Measurements from ENCODE around the gene SMC5.
A peak's percentile ranks its signal among the peaks of the same experiment; 100 is the strongest.
"Not testable (repeated sequence)": the region's sequence is repeated elsewhere in the genome, so short reads cannot be mapped to it uniquely, and the experiment has no call there.

Gene SMC5

GRCh38 chr9:70374962-70375618 is 116.3 kb downstream of the SMC5 start:
- DNase-seq, result no peak

DNA sequence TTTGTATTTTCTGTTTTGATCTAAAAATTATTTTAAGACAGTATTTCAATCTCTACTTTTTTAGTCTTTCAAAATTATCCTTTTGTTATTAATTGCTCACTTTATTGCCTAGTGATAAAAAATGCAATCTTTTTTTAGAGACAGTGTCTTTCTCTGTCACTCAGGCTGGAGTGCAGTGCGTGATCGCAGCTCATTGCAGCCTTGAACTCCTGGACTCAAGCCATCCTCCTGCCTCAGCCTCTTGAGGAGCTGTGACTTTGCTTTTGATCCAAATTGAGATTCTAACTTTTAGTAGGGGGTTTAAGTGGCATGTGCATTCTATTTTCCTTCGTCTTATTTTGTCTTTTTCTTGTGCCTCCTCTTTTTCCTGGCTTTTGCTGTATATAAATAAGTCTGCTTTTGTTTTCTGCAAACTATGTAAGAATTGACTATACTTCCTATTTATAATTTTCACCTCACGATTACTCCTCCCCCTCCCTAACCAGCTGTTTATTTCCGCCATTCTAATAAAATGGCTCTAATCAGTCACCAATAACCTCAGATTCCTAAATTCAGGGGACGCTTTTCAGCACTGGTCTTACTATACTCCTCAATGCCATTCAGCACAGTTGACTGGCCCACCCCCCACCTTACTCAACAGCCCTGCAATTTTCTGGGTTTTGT is 123.4 kb downstream of the SMC5 start:
- DNase-seq, result no peak

DNA sequence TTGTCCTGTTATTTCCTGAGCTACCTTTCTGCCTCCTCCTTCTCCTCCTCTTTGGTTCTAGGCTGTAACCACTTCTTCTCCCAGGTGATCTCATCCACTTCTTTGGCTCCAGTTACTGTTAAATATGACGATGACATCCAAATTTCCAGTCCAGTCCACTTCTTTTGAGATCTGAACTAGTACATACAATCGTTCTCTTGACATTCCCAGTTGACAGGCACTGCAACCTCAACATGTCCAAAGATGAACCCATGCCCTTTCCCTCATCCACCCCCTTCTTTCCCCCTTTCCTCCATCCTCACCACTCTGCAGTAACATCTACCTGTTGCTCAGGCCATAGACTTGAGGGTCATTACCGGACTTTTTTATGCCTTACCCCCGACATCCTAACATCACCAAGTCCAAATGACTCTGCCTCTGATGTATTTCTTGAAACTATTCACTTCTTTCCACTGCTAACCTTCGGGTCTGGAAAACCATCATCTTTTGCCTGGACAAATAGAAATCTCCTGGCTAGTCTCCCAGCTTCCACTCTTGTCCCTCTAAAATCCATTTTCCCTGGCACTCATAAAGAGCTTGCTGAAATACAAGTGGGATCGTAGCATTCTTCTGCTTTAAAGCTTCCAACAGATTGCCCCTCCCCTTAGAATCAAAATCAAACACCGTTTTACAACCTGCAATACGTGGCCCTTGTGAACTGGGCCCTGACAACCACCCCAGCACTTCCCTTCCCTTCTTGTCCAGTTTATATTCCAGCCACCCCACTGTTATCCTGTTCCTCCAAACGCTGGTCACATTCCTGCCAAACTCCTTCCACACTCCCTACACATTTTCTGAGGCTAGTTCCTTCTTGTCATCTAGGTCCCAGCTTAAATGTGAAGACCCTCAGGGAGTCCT is 124.2 kb downstream of the SMC5 start:
- DNase-seq, result no peak

- DNase-seq, result no peak
These were observed 126.6 kb downstream of the SMC5 start for GRCh38 chr9:70385426-70385825.

- DNase-seq, result no peak
These were observed 128.9 kb downstream of the SMC5 start for GRCh38 chr9:70387663-70388062.

DNA sequence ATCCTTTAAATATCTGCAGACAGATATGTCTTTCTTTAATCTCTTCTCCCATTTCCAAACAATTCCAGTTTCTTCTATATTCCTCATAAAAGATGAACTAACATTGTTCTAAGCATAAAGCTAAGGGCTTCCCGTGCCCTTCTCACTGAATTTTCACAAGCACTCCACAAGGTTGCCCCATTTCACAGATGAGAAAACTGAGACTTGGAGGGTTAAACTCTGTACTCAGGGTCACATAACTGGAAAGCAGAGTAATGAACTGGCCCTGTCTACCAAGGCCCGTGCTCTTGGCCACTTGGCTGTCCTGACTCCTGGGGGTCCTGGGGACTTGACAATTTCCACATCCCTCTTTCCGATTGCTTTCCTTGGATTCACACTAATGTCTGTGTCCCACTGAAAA is 130.4 kb downstream of the SMC5 start:
- DNase-seq, result no peak

DNA sequence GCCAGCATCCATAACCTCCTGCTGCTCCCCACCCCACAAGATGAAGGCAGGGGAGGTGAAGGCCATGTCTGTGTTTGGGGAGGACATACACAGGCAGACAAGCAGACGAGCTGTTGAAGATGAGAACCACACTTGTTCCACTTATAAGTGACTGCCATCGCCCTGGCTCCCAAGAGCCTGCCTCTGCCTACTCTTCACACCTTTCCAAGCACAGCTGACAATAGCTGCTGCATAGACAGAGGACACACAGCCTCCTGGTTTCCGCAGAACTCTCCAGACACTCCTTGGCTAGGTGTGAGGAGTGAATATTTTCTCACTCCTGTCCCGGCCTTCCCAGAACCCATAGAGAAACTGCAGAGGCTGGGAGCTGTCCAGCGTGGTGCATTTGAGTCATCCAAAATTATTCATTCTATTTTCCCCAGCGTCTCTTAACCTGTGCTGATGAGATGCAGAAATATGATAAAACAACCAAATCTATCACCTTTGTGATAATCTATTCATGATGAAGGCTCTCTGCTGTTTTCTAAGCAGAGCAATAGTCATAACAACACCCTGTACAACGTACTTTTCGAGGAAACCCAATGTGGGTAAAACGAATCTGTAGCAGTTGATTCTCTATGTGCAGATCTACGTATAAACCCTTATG is 131.0 kb downstream of the SMC5 start:
- DNase-seq, result no peak

DNA sequence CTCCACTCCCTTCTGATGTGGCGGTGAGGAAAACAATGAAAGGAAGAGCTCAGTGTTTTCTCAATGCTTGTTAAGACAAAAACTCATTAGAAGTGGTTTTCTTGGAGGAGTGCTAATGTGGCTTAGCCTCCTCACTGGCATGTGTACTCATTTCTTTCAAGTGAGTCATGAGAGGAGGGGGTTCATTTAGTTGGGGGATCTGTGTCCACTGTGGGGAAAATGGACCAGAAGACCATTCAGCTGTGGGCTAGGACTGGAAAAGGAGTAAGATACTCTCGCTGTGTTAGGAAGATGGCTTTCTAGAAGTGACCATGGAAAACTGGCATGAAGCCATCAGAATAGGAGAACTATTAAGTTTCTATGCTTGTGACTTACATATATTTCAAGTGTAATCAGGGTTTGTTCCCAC is 132.2 kb downstream of the SMC5 start:
- DNase-seq, result peak; percentile 58

DNA sequence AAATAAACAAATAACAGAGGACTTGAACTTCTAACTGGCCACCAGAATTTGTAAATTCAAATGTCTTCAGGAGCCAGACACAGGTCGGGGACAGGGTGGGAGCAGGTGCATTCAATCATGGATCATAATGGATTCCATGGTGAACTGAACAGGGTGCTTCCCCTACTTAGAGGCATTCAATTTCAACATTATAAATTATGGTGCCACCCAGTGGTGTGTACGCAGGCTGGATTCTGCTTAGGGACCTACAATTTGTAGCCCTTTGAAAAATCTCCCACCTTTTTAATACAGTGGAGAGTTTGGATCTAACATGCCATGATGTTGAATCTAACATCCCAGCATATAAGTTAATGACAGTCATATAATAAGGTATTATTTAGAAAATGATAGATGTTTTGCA is 133.4 kb downstream of the SMC5 start:
- DNase-seq, result peak; percentile 30

DNA sequence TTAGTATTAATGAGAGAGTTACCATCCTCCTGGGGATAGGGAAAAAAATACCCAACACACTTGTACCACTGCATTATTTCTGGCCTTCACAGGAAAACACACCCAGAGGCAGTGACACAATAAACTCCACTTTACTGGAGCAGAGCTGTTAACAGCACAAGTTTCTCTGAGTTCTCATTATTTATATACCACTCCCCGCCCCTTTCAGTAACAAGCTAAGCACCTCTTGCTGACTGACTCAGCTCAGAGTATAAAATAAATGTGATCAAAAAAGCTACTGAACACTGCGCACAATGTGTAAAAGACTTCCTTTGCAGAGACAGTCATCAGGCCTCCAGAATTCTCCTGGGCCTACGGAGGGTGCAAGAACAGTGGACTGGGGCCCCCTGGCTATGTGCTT is 134.1 kb downstream of the SMC5 start:
- DNase-seq, result no peak

DNA sequence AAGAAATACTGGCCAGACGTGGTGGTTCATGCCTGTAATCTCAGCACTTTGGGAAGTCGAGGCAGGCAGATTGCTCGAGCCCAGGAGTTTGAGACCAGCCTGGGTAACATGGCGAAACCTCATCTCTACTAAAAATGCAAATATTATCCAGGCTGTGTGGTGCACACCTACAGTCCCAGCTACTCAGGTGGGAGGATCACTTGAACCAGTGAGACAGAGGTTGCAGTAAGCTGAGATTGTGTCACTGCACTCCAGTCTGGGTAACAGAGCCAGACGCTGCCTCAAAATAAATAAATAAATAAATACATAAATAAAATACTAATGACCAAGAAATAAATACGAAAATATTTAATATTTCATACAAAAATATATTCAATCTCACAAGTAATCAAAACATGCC is 136.9 kb downstream of the SMC5 start:
- DNase-seq, result no peak

GRCh38 chr9:70398145-70398556 is 139.4 kb downstream of the SMC5 start:
- peak; percentile 76 for DNase-seq

- DNase-seq, result no peak
These were observed 140.4 kb downstream of the SMC5 start for GRCh38 chr9:70399141-70399540.

DNA sequence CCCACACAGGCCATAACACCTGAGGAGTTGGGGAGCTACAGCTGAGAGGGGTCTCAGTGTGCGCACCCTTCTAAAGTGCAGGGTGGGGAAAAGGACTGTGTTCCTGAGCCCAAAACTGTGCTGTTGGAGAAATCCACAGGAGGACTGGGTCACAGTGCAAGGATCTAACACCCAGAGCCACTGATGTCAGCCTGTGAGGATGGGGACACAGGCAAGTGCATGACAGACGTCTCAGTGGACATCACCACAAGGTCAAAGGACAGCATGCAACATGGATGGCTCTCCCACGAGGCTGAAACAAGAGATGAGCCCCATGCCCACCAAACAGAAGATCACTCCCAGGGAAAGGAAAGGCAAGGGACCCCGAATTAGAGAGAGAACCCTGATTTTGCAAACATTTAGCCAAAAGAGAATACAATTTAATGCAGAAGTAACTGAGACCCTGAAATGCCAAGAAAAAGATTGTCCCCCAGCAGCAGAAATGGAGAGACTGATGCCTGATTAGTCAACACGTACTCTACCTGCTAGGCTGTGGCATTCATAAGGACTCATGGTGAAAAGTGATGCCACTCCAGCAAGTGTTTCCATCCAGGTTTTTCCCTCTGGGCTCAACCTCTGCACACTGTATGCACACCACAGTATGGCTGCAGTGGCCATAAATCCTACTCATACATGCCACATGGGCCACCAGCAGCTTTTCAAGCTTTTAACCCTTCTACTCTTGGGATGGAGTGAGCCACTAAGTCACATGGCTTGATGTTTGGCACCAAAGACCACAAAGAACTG is 141.5 kb downstream of the SMC5 start:
- DNase-seq, result no peak

GRCh38 chr9:70401241-70401640 is 142.5 kb downstream of the SMC5 start:
- not testable (repeated sequence) for DNase-seq

DNA sequence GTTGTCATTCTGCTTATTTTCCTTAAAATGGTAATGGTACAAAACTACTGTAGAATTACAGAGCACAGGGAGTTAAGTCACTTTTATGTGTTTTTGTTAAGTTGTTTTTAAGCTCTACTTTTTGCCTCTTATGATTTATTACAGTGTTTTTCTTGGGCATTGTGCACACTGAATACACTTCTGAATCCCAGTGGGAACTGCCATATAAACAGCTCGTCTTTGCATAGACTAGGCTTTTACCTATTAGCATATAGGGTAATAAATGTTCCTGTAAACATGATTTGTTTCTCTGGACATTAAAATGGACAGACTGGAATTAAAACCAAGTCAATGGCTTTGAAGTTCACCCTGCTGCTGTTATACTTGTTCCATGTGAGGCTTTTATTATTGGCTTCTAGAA is 143.4 kb downstream of the SMC5 start:
- no peak for DNase-seq

DNA sequence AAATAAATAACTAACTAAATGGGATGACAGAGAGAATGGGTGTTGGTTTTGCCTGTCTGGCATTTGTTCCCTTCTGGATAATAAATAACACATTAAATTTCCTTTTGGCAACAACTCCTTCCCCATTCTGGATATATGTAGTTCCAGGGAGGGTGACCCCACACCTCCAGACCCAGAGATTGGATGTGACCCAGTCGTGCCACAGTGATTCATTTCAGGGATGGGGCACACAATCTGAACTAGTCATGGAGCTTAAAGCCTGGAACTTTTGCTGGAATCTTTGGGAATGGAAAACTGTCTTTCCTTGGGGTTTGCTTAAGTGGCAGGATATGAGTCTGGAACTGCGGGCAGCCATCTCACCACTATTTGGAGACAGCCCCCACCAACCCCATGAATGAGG is 144.4 kb downstream of the SMC5 start:
- no peak for DNase-seq

- no peak for DNase-seq
These were observed 144.8 kb downstream of the SMC5 start for GRCh38 chr9:70403618-70404025.

DNA sequence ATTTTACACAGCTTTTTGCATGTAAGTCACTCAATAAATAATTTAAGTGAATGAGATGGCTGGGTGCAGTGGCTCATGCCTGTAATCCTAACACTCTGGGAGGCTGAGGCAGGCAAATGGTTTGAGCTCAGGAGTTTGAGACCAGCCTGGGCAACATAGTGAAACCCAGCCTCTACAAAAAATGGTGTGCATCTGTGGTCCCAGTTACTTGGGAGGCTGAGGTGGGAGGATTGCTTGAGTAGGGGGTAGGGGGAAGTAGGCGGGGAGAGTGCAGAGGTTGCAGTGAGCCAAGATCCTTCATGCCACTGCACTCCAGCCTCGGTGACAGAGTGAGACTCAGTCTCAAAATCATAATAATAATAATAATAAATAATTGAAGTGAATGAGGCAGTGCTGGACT is 145.5 kb downstream of the SMC5 start:
- no peak for DNase-seq

Data from inflammatory macrophage treated with lipopolysaccharide for 4 hours (primary cell).